CD14-positive monocyte (primary cell): ENCODE results near the gene FAM120B. TPM values are rescaled to one million over a fixed set of nuclear protein-coding genes. Genes with fewer than 3 reads are reported as not detected.

Experiments
- DNase-seq, 3 donors: peaks; one replicate each; pipeline ENCODE4 v3.0.0-alpha.2; 2011 to 2022
- H2AFZ ChIP-seq: 2 replicates; pipeline ENCODE4 v1.6.0; 2012; ENCODE audit warnings: mild to moderate bottlenecking, low read depth, low read length, inconsistent platforms; ENCODE audit not compliant: insufficient read depth, poor library complexity, severe bottlenecking
- H3K27ac ChIP-seq, 2 donors: 1 replicate in 1 of 2; 2 replicates in 1 of 2; pipeline ENCODE4 v1.5.1; 2012 to 2013; ENCODE audit warnings: low read length in 2 of 2, control low read depth in 1 of 2, inconsistent platforms in 1 of 2, low read depth in 1 of 2, mild to moderate bottlenecking in 1 of 2
- H3K27me3 ChIP-seq, 2 donors: one replicate each; pipeline versions ENCODE4 v1.6.0 to v1.6.1; 2011 to 2013; ENCODE audit warnings: low read length in 2 of 2; ENCODE audit not compliant: control insufficient read depth in 2 of 2, insufficient read depth in 2 of 2
- H3K36me3 ChIP-seq, 2 donors: replicated peaks in 1 of 2; 1 replicate in 1 of 2; 2 replicates in 1 of 2; pipeline versions ENCODE4 v1.5.1 to v1.6.1; 2012 to 2013; ENCODE audit warnings: low read length in 2 of 2, control low read depth in 1 of 2, inconsistent platforms in 1 of 2, mild to moderate bottlenecking in 1 of 2; ENCODE audit not compliant: insufficient read depth in 2 of 2, control insufficient read depth in 1 of 2
- H3K4me1 ChIP-seq, 2 donors: 1 replicate in 1 of 2; 2 replicates in 1 of 2; pipeline versions ENCODE4 v1.5.1 to v1.6.1; 2012 to 2013; ENCODE audit warnings: low read length in 2 of 2, control low read depth in 1 of 2, inconsistent platforms in 1 of 2, mild to moderate bottlenecking in 1 of 2, moderate library complexity in 1 of 2; ENCODE audit not compliant: insufficient read depth in 2 of 2, control insufficient read depth in 1 of 2
- H3K4me2 ChIP-seq: replicated peaks from 2 replicates; pipeline ENCODE3; 2012; ENCODE audit warnings: low read length, moderate library complexity, mild to moderate bottlenecking; ENCODE audit not compliant: poor library complexity, severe bottlenecking; ENCODE audit errors: extremely low read depth
- H3K4me3 ChIP-seq, 3 experiments: fragments of 200-600 bp in 1 of 3; sonication (generic) in 1 of 3; replicated peaks in 1 of 3; 1 replicate in 2 of 3; 2 replicates in 1 of 3; pipeline ENCODE4 v1.5.1; 2011 to 2013; ENCODE audit warnings: low read length in 3 of 3, mild to moderate bottlenecking in 3 of 3, control low read depth in 2 of 3, low read depth in 2 of 3, inconsistent platforms in 1 of 3, moderate library complexity in 1 of 3
- H3K79me2 ChIP-seq: 2 replicates; pipeline ENCODE4 v1.6.0; 2012; ENCODE audit warnings: mild to moderate bottlenecking, control low read depth, inconsistent platforms, low read length, moderate library complexity; ENCODE audit not compliant: insufficient read depth
- H3K9ac ChIP-seq: 2 replicates; pipeline ENCODE4 v1.6.0; 2017; ENCODE audit warnings: low read length, mild to moderate bottlenecking; ENCODE audit not compliant: insufficient read depth, poor library complexity, severe bottlenecking
- H3K9me3 ChIP-seq, 2 donors: replicated peaks in 1 of 2; 1 replicate in 1 of 2; 2 replicates in 1 of 2; pipeline versions ENCODE4 v1.5.1 to v1.6.1; 2012 to 2013; ENCODE audit warnings: low read length in 2 of 2, control low read depth in 1 of 2; ENCODE audit not compliant: control insufficient read depth in 1 of 2, insufficient read depth in 1 of 2
- H4K20me1 ChIP-seq: 2 replicates; pipeline ENCODE4 v1.6.0; 2012; ENCODE audit warnings: mild to moderate bottlenecking, low read length, control low read depth, moderate library complexity; ENCODE audit not compliant: insufficient read depth
- H3K27ac Mint-ChIP-seq, 7 donors: one replicate each; pipeline ENCODE4 v1.8.0; 2020; ENCODE audit warnings: mild to moderate bottlenecking in 7 of 7, mixed read lengths in 7 of 7, moderate library complexity in 6 of 7, inconsistent platforms in 2 of 7
- H3K27me3 Mint-ChIP-seq, 3 donors: one replicate each; pipeline ENCODE4 v1.8.0; 2021 to 2022; ENCODE audit warnings: low read depth in 3 of 3, mild to moderate bottlenecking in 3 of 3, mixed read lengths in 3 of 3, moderate library complexity in 3 of 3, inconsistent platforms in 1 of 3
- H3K36me3 Mint-ChIP-seq, 2 donors: one replicate each; pipeline ENCODE4 v1.8.0; 2020; ENCODE audit warnings: mixed read lengths in 2 of 2, inconsistent platforms in 1 of 2, mild to moderate bottlenecking in 1 of 2
- H3K4me1 Mint-ChIP-seq: one replicate; pipeline ENCODE4 v1.8.0; 2020; ENCODE audit warnings: mild to moderate bottlenecking, mixed read lengths
- H3K4me3 Mint-ChIP-seq, 2 donors: one replicate each; pipeline ENCODE4 v1.8.0; 2020; ENCODE audit warnings: mild to moderate bottlenecking in 2 of 2, mixed read lengths in 2 of 2, moderate library complexity in 1 of 2
- H3K9me3 Mint-ChIP-seq, 7 donors: one replicate each; pipeline ENCODE4 v1.8.0; 2020 to 2022; ENCODE audit warnings: mixed read lengths in 7 of 7, mild to moderate bottlenecking in 6 of 7, moderate library complexity in 6 of 7, inconsistent platforms in 2 of 7
- WGBS: methylation state at CpG from one replicate; pipeline ENCODE4 v1.1.5; 2013; ENCODE audit warnings: missing lambda C conversion rate; ENCODE audit not compliant: insufficient coverage; 5-methylcytosine and 5-hydroxymethylcytosine counted together
- intact Hi-C, 2 donors: fragments of 100-400 bp; cut with micrococcal nuclease; formaldehyde crosslinking; loops; one replicate each; pipeline versions ENCODE4 v1.15.0 to v1.15.1; 2023
- polyA plus RNA-seq, 3 donors: library from polyadenylated mRNA; depleted of rRNA in 1 of 3; unstranded in 2 of 3; stranded (reverse) in 1 of 3; fragments of 300-500 nt in 2 of 3; fragments of >200 nt in 1 of 3; fragmentation: Illumina TruSeq in 2 of 3; gene quantifications; 1 replicate in 2 of 3; 2 replicates in 1 of 3; pipeline ENCODE4 v1.2.3, GENCODE V29; 2012 to 2021
- TF ChIP-seq, protein P1 (sequence below): fragments of 200-600 bp; IDR thresholded peaks from one replicate; pipeline ENCODE4 v1.8.0; 2022; ENCODE audit warnings: antibody characterized with exemption, mild to moderate bottlenecking

Gene FAM120B
- polyA plus RNA-seq, 3 donors, result 10.6 to 20.2 (median 11.2) TPM

DNA sequence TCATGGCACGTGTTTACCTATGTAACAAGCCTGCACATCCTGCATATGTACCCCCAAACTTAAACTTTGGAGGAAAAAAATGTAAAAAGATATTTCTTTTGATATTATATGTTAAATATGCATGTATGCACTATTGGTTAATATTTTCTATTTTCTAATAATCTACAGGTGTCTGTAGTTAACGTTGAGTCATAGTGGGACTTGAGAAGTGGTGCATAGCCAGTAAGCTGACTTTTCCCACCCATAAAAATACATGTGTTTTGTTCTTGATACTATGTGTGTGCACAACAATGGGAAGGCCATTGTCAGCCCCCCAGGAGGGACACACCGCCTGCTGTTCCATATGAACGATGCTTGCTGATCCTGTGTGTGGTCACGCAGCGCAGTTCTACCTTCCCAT, 49.1 kb downstream of the FAM120B start:
- no peak overlapping the region for H2AFZ ChIP-seq
- Mint-ChIP-seq H3K4me1 (no peaks in the 10 kb centered on the region), H3K36me3 (peaks cover 53 to 72% of the 10 kb centered on the region in 2 donors), H3K9me3 (peaks cover 13 to 25% (median 15%) of the 10 kb centered on the region in 7 donors), H3K27ac (no peak overlapping the region), H3K4me3 (no peak overlapping the region), H3K27me3 (no peaks in the 10 kb centered on the region)
- DNase-seq, result no peak
- H3K27ac ChIP-seq, result no peak overlapping the region
- H3K9ac ChIP-seq, result no peak overlapping the region
- H3K36me3 ChIP-seq, result peaks cover 45 to 49% of the 10 kb centered on the region in 2 donors
- H3K4me1 ChIP-seq, result no peaks in the 10 kb centered on the region
- no peaks in the 10 kb centered on the region for H4K20me1 ChIP-seq
- no peaks in the 10 kb centered on the region for H3K79me2 ChIP-seq
- H3K4me2 ChIP-seq, result no peak overlapping the region
- WGBS, result 100% methylated on average over 3 of the region's 6 CpGs
- H3K27me3 ChIP-seq, result no peaks in the 10 kb centered on the region
- TF ChIP-seq, protein P1, sequence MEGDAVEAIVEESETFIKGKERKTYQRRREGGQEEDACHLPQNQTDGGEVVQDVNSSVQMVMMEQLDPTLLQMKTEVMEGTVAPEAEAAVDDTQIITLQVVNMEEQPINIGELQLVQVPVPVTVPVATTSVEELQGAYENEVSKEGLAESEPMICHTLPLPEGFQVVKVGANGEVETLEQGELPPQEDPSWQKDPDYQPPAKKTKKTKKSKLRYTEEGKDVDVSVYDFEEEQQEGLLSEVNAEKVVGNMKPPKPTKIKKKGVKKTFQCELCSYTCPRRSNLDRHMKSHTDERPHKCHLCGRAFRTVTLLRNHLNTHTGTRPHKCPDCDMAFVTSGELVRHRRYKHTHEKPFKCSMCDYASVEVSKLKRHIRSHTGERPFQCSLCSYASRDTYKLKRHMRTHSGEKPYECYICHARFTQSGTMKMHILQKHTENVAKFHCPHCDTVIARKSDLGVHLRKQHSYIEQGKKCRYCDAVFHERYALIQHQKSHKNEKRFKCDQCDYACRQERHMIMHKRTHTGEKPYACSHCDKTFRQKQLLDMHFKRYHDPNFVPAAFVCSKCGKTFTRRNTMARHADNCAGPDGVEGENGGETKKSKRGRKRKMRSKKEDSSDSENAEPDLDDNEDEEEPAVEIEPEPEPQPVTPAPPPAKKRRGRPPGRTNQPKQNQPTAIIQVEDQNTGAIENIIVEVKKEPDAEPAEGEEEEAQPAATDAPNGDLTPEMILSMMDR, result no peak
- intact Hi-C loops, result no loop called here
- H3K9me3 ChIP-seq, result peaks cover 3 to 17% of the 10 kb centered on the region in 2 donors
- H3K4me3 ChIP-seq, result no peak overlapping the region

GRCh38 chr6:170357812-170358211, 51.3 kb downstream of the FAM120B start:
- WGBS, result 100% methylated on average over 1 of the region's 5 CpGs
- intact Hi-C loops, result no loop called here
- no peaks in the 10 kb centered on the region for H3K4me1 ChIP-seq
- no peak overlapping the region for H3K9ac ChIP-seq
- H3K27ac Mint-ChIP-seq, result peak overlapping the region in 2 of 7 donors; percentile 33 to 38
- H3K9me3 Mint-ChIP-seq, result peaks cover 0 to 4% (median 0%) of the 10 kb centered on the region in 7 donors
- H2AFZ ChIP-seq, result no peak overlapping the region
- no peak overlapping the region for H3K4me2 ChIP-seq
- H3K79me2 ChIP-seq, result no peaks in the 10 kb centered on the region
- no peaks in the 10 kb centered on the region for H3K27me3 ChIP-seq
- no peak overlapping the region for H3K27ac ChIP-seq
- H3K4me3 Mint-ChIP-seq, result no peak overlapping the region
- no peaks in the 10 kb centered on the region for H3K27me3 Mint-ChIP-seq
- no peak for DNase-seq
- TF ChIP-seq, protein P1, result no peak
- peaks cover 62 to 78% of the 10 kb centered on the region in 2 donors for H3K36me3 Mint-ChIP-seq
- no peaks in the 10 kb centered on the region for H3K9me3 ChIP-seq
- peaks cover 58 to 64% of the 10 kb centered on the region in 2 donors for H3K36me3 ChIP-seq
- no peaks in the 10 kb centered on the region for H4K20me1 ChIP-seq
- H3K4me3 ChIP-seq, result no peak overlapping the region
- H3K4me1 Mint-ChIP-seq, result no peaks in the 10 kb centered on the region
